Measurements from ENCODE around the gene KRTAP10-9.

GRCh38 chr21:44623575-44623974 is 3.3 kb upstream of the KRTAP10-9 start:
- no peak for TF ChIP-seq CTCF (IDR thresholded peaks at IDR 0.05 in 4 of 5, conservative IDR thresholded peaks at IDR 0.05 in 1 of 5)
- TF ChIP-seq POLR2A (IDR thresholded peaks at IDR 0.05): no peak
